Loucy (cell line): Measurements from ENCODE around the gene SRSF7.

Experiments
- EZH2phosphoT487 ChIP-seq: fragments of 200-600 bp; IDR thresholded peaks from 2 replicates; pipeline ENCODE4 v1.6.1; 2018; ENCODE audit warnings: antibody characterized with exemption, mild to moderate bottlenecking, moderate library complexity, borderline replicate concordance
- TF ChIP-seq, protein P1 (sequence below): fragments of 200-600 bp; sonication (generic); conservative IDR thresholded peaks from 2 replicates; pipeline ENCODE4 v1.5.1; 2014; ENCODE audit warnings: mild to moderate bottlenecking, antibody characterized with exemption, low read length

DNA sequence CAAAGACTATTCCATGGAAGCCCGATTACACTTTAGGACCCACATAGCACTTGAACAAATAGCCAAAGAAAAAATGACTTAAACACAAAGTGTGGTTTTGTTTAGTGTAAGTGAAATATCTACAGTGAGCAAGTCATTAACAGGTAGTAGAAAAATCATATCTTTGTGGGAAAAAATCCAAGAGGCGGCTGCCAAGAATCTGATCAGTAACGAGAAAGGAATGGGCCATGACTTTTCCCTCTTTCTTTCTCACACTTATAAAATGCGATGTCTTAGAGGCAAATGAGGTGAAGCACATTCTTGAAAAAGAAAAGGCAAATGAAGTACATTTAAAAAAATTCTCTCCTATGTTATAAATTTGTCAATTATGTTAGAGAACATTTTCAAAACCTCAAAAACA is 14.0 kb upstream of the SRSF7 start:
- TF ChIP-seq, protein P1, sequence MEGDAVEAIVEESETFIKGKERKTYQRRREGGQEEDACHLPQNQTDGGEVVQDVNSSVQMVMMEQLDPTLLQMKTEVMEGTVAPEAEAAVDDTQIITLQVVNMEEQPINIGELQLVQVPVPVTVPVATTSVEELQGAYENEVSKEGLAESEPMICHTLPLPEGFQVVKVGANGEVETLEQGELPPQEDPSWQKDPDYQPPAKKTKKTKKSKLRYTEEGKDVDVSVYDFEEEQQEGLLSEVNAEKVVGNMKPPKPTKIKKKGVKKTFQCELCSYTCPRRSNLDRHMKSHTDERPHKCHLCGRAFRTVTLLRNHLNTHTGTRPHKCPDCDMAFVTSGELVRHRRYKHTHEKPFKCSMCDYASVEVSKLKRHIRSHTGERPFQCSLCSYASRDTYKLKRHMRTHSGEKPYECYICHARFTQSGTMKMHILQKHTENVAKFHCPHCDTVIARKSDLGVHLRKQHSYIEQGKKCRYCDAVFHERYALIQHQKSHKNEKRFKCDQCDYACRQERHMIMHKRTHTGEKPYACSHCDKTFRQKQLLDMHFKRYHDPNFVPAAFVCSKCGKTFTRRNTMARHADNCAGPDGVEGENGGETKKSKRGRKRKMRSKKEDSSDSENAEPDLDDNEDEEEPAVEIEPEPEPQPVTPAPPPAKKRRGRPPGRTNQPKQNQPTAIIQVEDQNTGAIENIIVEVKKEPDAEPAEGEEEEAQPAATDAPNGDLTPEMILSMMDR = no peak
- no peak for TF ChIP-seq EZH2phosphoT487
